ENCODE measurements around the gene TPRG1.

Gene TPRG1

GRCh38 chr3:189286188-189286587 lies 114.4 kb downstream of the TPRG1 start:
- no peak for DNase-seq

GRCh38 chr3:189286916-189287315 lies 115.1 kb downstream of the TPRG1 start:
- DNase-seq: no peak

- DNase-seq: no peak
These were observed 116.8 kb downstream of the TPRG1 start for GRCh38 chr3:189288348-189289235.

GRCh38 chr3:189289251-189289650 lies 117.5 kb downstream of the TPRG1 start:
- DNase-seq: no peak

GRCh38 chr3:189292667-189293484 lies 121.1 kb downstream of the TPRG1 start:
- DNase-seq: no peak

- no peak for DNase-seq
These were observed 122.9 kb downstream of the TPRG1 start for GRCh38 chr3:189294649-189295048.

- no peak for DNase-seq
These were observed 123.3 kb downstream of the TPRG1 start for GRCh38 chr3:189295089-189295488.

- no peak for DNase-seq
These were observed 126.2 kb downstream of the TPRG1 start for GRCh38 chr3:189297932-189298331.

GRCh38 chr3:189298469-189299375 lies 127.0 kb downstream of the TPRG1 start:
- no peak for DNase-seq

GRCh38 chr3:189300345-189300744 lies 128.6 kb downstream of the TPRG1 start:
- DNase-seq: no peak

GRCh38 chr3:189301479-189301878 lies 129.7 kb downstream of the TPRG1 start:
- no peak for DNase-seq

- no peak for DNase-seq
These were observed 131.8 kb downstream of the TPRG1 start for GRCh38 chr3:189303584-189303983.

GRCh38 chr3:189304465-189305351 lies 132.9 kb downstream of the TPRG1 start:
- no peak for DNase-seq

GRCh38 chr3:189305412-189305811 lies 133.6 kb downstream of the TPRG1 start:
- DNase-seq: no peak

- no peak for DNase-seq
These were observed 136.2 kb downstream of the TPRG1 start for GRCh38 chr3:189307963-189308362.

- DNase-seq: peak; percentile 26
These were observed 136.8 kb downstream of the TPRG1 start for GRCh38 chr3:189308608-189309007.

- peak; percentile 74 for DNase-seq
These were observed 137.7 kb downstream of the TPRG1 start for GRCh38 chr3:189309400-189309975.

- no peak for DNase-seq
These were observed 139.8 kb downstream of the TPRG1 start for GRCh38 chr3:189311521-189311920.

- no peak for DNase-seq
These were observed 141.1 kb downstream of the TPRG1 start for GRCh38 chr3:189312866-189313265.

GRCh38 chr3:189316296-189317019 lies 144.7 kb downstream of the TPRG1 start:
- no peak for DNase-seq

- DNase-seq: no peak
These were observed 146.1 kb downstream of the TPRG1 start for GRCh38 chr3:189317911-189318310.
